Frontal cortex (tissue), 4 donors: ENCODE data around the gene IDH3G. TPM values are rescaled to one million over a fixed set of nuclear protein-coding genes. Genes with fewer than 3 reads are reported as not detected.

Experiments
- DNase-seq, 2 donors: peaks; one replicate each; pipeline ENCODE4 v3.0.0; 2012; ENCODE audit warnings: low spot score in 2 of 2
- FAIRE-seq: peaks from 2 replicates; lab custom pipeline; 2012; peaks lifted over from hg19 to GRCh38; lab: Jason Lieb, UNC
- total RNA-seq: library from RNA; depleted of rRNA; stranded (reverse); fragments of >200 nt; gene quantifications from one replicate; pipeline ENCODE4 v1.2.3, GENCODE V29; 2014
- donor health status: control.
- donor health status: control.
- donor health status: control.

IDH3G gene
- total RNA-seq, 1 donor from 2014 or later: 49.7 TPM

GRCh38 chrX:153775293-153776119 lies 18.7 kb downstream of the IDH3G start:
- DNase-seq (no peak), FAIRE-seq (no peak)

GRCh38 chrX:153774576-153775292 lies 19.4 kb downstream of the IDH3G start:
- no peak for DNase-seq

GRCh38 chrX:153773741-153774575 lies 20.2 kb downstream of the IDH3G start:
- FAIRE-seq (no peak), DNase-seq (peak in 1 of 2 donors; percentile 40)

More at GRCh38 chrX:153774576-153775292, 19.4 kb downstream of the IDH3G start:
- no peak for FAIRE-seq

GRCh38 chrX:153773218-153773611 lies 21.0 kb downstream of the IDH3G start:
- DNase-seq (peak in 1 of 2 donors; percentile 31), FAIRE-seq (no peak)

GRCh38 chrX:153772316-153773217 lies 21.6 kb downstream of the IDH3G start:
- peak in 1 of 2 donors; percentile 38 for DNase-seq
- FAIRE-seq: no peak

GRCh38 chrX:153771415-153772315 lies 22.5 kb downstream of the IDH3G start:
- DNase-seq: peak in 1 of 2 donors; percentile 44
- no peak for FAIRE-seq

GRCh38 chrX:153770601-153771414 lies 23.4 kb downstream of the IDH3G start:
- FAIRE-seq (no peak), DNase-seq (peak; percentile 4 to 30)

- DNase-seq (peak in 1 of 2 donors; percentile 59), FAIRE-seq (no peak)
Measured at GRCh38 chrX:153769865-153770600, 24.1 kb downstream of the IDH3G start.

- FAIRE-seq (no peak), DNase-seq (peak in 1 of 2 donors; percentile 34)
Measured at GRCh38 chrX:153769158-153769864, 24.9 kb downstream of the IDH3G start.

GRCh38 chrX:153768311-153769157 lies 25.6 kb downstream of the IDH3G start:
- no peak for FAIRE-seq
- DNase-seq: peak in 1 of 2 donors; percentile 38

GRCh38 chrX:153767674-153768055 lies 26.5 kb downstream of the IDH3G start:
- no peak for FAIRE-seq

GRCh38 chrX:153766871-153767673 lies 27.1 kb downstream of the IDH3G start:
- DNase-seq (no peak), FAIRE-seq (no peak)

More at GRCh38 chrX:153767674-153768055, 26.5 kb downstream of the IDH3G start:
- DNase-seq: peak in 1 of 2 donors; percentile 29

- FAIRE-seq (no peak), DNase-seq (peak in 1 of 2 donors; percentile 70)
Measured at GRCh38 chrX:153766098-153766817, 27.9 kb downstream of the IDH3G start.
